Measurements from ENCODE around the gene ATP5F1A.
"Not testable (repeated sequence)": the region's sequence is repeated elsewhere in the genome, so short reads cannot be mapped to it uniquely, and the experiment has no call there.

The ATP5F1A gene

GRCh38 chr18:46051731-46052461 lies 46.2 kb downstream of the ATP5F1A start:
- no peak overlapping the region for H3K4me2 ChIP-seq (ENCODE audit: low read depth, low read length, poor library complexity, severe bottlenecking)
- H3K36me3 ChIP-seq (ENCODE audit: insufficient read depth, low read length), result no peaks in the 10 kb centered on the region
- H3K9me2 ChIP-seq (replicated peaks; ENCODE audit: low read depth, low read length), result no peaks in the 10 kb centered on the region
- H3K9ac ChIP-seq (ENCODE audit: low read depth, low read length, poor library complexity, severe bottlenecking), result no peak overlapping the region
- TF ChIP-seq EZH2phosphoT487 (IDR thresholded peaks at IDR 0.05; ENCODE audit: borderline replicate concordance) (no peak), CTCF (conservative IDR thresholded peaks at IDR 0.05; ENCODE audit: low read length) (no peak)
- H3K27me3 ChIP-seq (ENCODE audit: insufficient read depth, low read length, poor library complexity, severe bottlenecking), result no peaks in the 10 kb centered on the region
- H3K79me2 ChIP-seq (ENCODE audit: insufficient read depth, low read length), result no peaks in the 10 kb centered on the region
- H2AFZ ChIP-seq (ENCODE audit: low read length), result no peak overlapping the region
- no peaks in the 10 kb centered on the region for H3F3A ChIP-seq (ENCODE audit: low read depth)
- H3K4me3 ChIP-seq (ENCODE audit: low read length, poor library complexity, severe bottlenecking), result no peak overlapping the region
- no peaks in the 10 kb centered on the region for H3K9me3 ChIP-seq (ENCODE audit: insufficient read depth, low read depth, low read length)
- H4K20me1 ChIP-seq (ENCODE audit: insufficient read depth, low read length, poor library complexity, severe bottlenecking), result no peaks in the 10 kb centered on the region
- H3K4me1 ChIP-seq (ENCODE audit: insufficient read depth, low read length, poor library complexity, severe bottlenecking), result peaks cover 41% of the 10 kb centered on the region

- Histone ChIP-seq H3K4me1 (ENCODE audit: insufficient read depth, low read length, poor library complexity, severe bottlenecking) (peaks cover 37% of the 10 kb centered on the region), H3K9me2 (replicated peaks; ENCODE audit: low read depth, low read length) (no peaks in the 10 kb centered on the region), H3K36me3 (ENCODE audit: insufficient read depth, low read length) (no peaks in the 10 kb centered on the region), H3K4me3 (ENCODE audit: low read length, poor library complexity, severe bottlenecking) (no peak overlapping the region), H3K27me3 (ENCODE audit: insufficient read depth, low read length, poor library complexity, severe bottlenecking) (no peaks in the 10 kb centered on the region), H2AFZ (ENCODE audit: low read length) (no peak overlapping the region), H3F3A (ENCODE audit: low read depth) (no peaks in the 10 kb centered on the region), H3K4me2 (ENCODE audit: low read depth, low read length, poor library complexity, severe bottlenecking) (no peak overlapping the region), H3K9ac (ENCODE audit: low read depth, low read length, poor library complexity, severe bottlenecking) (no peak overlapping the region), H3K79me2 (ENCODE audit: insufficient read depth, low read length) (no peaks in the 10 kb centered on the region), H3K9me3 (ENCODE audit: insufficient read depth, low read depth, low read length) (no peaks in the 10 kb centered on the region), H4K20me1 (ENCODE audit: insufficient read depth, low read length, poor library complexity, severe bottlenecking) (no peaks in the 10 kb centered on the region)
- TF ChIP-seq CTCF (conservative IDR thresholded peaks at IDR 0.05; ENCODE audit: low read length) (no peak), EZH2phosphoT487 (IDR thresholded peaks at IDR 0.05; ENCODE audit: borderline replicate concordance) (no peak)
Measured at GRCh38 chr18:46050268-46050667, 47.8 kb downstream of the ATP5F1A start.

- H3K9ac ChIP-seq (ENCODE audit: low read depth, low read length, poor library complexity, severe bottlenecking), result no peak overlapping the region
- TF ChIP-seq CTCF (conservative IDR thresholded peaks at IDR 0.05; ENCODE audit: low read length) (no peak), EZH2phosphoT487 (IDR thresholded peaks at IDR 0.05; ENCODE audit: borderline replicate concordance) (no peak)
- H4K20me1 ChIP-seq (ENCODE audit: insufficient read depth, low read length, poor library complexity, severe bottlenecking), result no peaks in the 10 kb centered on the region
- H3K9me2 ChIP-seq (replicated peaks; ENCODE audit: low read depth, low read length), result no peaks in the 10 kb centered on the region
- no peaks in the 10 kb centered on the region for H3K27me3 ChIP-seq (ENCODE audit: insufficient read depth, low read length, poor library complexity, severe bottlenecking)
- no peak overlapping the region for H3K4me2 ChIP-seq (ENCODE audit: low read depth, low read length, poor library complexity, severe bottlenecking)
- H3K4me1 ChIP-seq (ENCODE audit: insufficient read depth, low read length, poor library complexity, severe bottlenecking), result peaks cover 32% of the 10 kb centered on the region
- H3K4me3 ChIP-seq (ENCODE audit: low read length, poor library complexity, severe bottlenecking), result no peak overlapping the region
- H3K36me3 ChIP-seq (ENCODE audit: insufficient read depth, low read length), result no peaks in the 10 kb centered on the region
- no peak overlapping the region for H2AFZ ChIP-seq (ENCODE audit: low read length)
- no peaks in the 10 kb centered on the region for H3K79me2 ChIP-seq (ENCODE audit: insufficient read depth, low read length)
- 0 out of 2 replicates have a peak, but pooled peaks cover under 1% of the 10 kb centered on the region for H3F3A ChIP-seq (ENCODE audit: low read depth)
- no peaks in the 10 kb centered on the region for H3K9me3 ChIP-seq (ENCODE audit: insufficient read depth, low read depth, low read length)
Measured at GRCh38 chr18:46048641-46049040, 49.5 kb downstream of the ATP5F1A start.

GRCh38 chr18:46047369-46047768 lies 50.7 kb downstream of the ATP5F1A start:
- not testable (repeated sequence) for H3K9me3 ChIP-seq (ENCODE audit: insufficient read depth, low read depth, low read length); H3K27me3 ChIP-seq (ENCODE audit: insufficient read depth, low read length, poor library complexity, severe bottlenecking); H3K9me2 ChIP-seq (replicated peaks; ENCODE audit: low read depth, low read length); H3K9ac ChIP-seq (ENCODE audit: low read depth, low read length, poor library complexity, severe bottlenecking); H3K4me3 ChIP-seq (ENCODE audit: low read length, poor library complexity, severe bottlenecking); H3K79me2 ChIP-seq (ENCODE audit: insufficient read depth, low read length); H3K36me3 ChIP-seq (ENCODE audit: insufficient read depth, low read length); H3F3A ChIP-seq (ENCODE audit: low read depth); H3K4me2 ChIP-seq (ENCODE audit: low read depth, low read length, poor library complexity, severe bottlenecking); H4K20me1 ChIP-seq (ENCODE audit: insufficient read depth, low read length, poor library complexity, severe bottlenecking); H2AFZ ChIP-seq (ENCODE audit: low read length)
- H3K4me1 ChIP-seq (ENCODE audit: insufficient read depth, low read length, poor library complexity, severe bottlenecking), result peaks cover 32% of the 10 kb centered on the region

Data from Loucy (cell line).